ENCODE results near the gene ATRNL1.

ATRNL1 gene

DNA sequence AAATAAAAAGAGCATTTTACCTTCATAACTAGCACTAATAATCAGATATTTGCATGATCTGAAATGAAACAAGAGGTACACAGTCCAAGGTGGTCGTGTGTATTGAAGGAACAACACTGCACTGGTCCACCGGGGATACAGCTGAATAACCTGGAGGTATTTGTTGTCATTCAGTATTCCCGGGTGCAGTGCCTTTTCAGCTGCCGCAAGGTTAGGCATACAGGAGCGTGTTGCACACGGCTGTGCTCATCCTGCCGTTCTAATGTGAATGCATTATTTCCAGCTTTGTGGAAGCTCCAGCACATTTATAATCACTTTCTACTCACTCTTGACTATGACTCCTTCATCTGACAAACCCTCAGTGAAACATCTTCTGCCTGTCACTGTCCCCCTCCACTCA is 802.0 kb downstream of the ATRNL1 start:
- no peak for DNase-seq (ENCODE audit: low read depth in 2 of 2)

- no peak for DNase-seq (ENCODE audit: low read depth in 2 of 2)
These were observed 805.1 kb downstream of the ATRNL1 start for GRCh38 chr10:115898242-115898641.

DNA sequence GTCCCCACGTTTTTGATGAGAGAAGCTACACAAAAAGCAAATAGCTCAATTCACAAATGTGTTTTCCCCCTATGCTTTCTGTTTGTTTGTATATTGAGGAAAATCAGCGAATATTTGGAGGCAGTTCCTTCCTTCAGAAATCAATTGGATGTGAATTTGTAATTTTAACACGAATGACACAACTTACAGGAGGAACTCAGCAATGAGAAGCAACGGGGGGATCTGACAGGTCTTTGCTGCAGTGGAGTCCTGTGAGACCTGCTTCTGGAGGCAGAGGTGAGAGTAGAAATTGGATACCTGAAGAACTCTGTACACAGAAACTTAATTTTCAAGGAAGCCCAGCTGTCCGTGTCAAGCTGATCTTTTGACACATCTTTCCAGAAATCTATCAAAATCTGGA is 809.4 kb downstream of the ATRNL1 start:
- no peak for DNase-seq (ENCODE audit: low read depth in 2 of 2)

DNA sequence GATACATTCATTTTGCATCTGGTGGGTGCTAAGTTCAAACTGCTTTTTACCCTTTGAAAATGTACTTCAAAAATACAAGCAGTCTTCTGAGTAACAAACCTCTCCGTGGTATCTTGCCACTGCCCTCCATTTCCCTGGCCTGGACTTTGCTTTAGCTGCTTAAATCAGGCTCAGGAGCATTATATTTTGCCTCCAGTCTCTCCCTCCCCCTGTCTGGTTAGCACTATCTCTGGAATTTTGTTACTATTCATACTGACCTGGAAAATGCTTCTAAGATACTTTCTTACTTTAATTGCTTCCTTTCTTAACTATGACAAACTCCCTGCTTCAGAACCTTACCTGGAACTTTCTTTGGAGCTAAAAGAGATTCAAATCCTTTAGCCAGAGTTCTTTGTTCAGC is 810.0 kb downstream of the ATRNL1 start:
- DNase-seq (ENCODE audit: low read depth in 2 of 2) = no peak

DNA sequence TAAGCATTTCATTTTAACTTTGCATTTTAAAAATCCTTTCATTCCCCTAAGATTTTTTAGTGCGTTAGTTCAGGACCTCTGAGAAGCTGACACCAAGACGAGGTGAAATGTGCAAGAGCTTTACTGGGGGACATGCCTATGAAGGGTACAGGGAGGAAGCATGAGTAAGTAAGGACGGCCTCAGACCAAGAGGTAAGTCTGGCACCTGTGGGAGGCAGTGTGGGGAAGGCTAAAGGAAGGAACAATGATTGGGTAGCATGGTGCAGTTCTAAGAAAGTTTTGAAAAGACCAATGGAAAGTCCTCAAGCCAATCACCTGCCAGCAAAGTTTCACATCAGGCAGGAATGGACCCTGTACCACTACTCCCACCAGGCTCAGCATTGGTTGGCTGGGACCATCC is 810.7 kb downstream of the ATRNL1 start:
- no peak for DNase-seq (ENCODE audit: low read depth in 2 of 2)

DNA sequence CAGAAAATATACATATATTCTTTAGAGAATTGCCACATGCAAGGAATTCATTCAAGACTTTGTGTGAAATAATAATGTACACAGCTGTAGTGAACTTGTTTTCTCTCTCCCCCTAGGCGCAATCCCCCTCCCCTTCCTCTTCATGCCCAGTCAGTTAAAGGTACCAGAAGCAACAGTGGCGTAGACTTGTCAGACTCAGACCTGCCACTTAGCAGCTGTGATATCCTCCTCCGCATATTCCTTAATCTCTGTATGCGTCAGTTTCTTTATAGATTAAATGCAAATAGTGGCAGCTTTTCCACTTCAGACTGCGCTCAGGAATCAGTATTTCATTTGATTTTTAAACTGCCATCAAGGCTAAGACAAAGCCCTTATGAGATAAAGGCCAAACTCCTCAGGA is 815.9 kb downstream of the ATRNL1 start:
- DNase-seq (ENCODE audit: low read depth in 2 of 2) = no peak

- DNase-seq (ENCODE audit: low read depth in 2 of 2) = no peak
These were observed 817.0 kb downstream of the ATRNL1 start for GRCh38 chr10:115909962-115910731.

DNA sequence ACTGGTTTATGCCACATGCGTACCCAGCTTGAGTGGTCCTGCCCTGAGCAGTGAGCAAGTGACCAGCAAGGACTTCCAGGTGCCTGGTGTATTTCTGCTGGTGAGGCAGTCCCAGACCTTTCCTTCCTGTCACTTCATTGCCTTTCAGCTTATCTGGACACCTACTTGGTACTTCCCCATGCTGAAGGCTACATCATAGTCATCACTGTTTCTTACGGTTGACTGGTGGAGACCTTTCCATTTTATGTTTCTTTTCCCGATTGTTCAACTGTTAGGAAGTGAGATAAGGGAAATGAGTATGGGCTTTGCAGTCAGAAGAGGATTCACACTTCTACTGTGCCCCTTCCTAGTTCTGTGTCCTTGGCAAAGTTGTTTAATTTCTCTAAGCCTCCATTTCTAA is 821.3 kb downstream of the ATRNL1 start:
- no peak for DNase-seq (ENCODE audit: low read depth in 2 of 2)

DNA sequence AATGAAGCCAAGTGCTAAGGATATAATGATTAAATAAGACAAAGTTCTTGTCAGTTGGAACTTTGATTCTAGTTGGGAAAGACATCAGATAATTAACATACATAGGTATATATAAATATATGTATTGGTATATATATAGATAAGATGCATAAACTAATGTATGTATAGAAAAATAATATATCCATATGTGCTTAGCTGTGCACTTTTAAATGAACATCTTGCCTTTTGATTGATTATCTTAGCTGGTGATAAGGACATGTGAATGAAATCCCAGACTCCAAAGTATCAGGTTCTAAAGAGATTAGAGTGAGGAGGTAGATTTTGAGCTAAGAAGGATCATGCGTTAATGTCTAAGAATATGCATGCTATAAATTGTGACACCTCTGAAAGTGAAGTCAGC is 822.3 kb downstream of the ATRNL1 start:
- no peak for DNase-seq (ENCODE audit: low read depth in 2 of 2)

- DNase-seq (ENCODE audit: low read depth in 2 of 2) = no peak
These were observed 825.6 kb downstream of the ATRNL1 start for GRCh38 chr10:115918812-115919211.

- DNase-seq (ENCODE audit: low read depth in 2 of 2) = no peak
These were observed 828.6 kb downstream of the ATRNL1 start for GRCh38 chr10:115921795-115922194.

GRCh38 chr10:115931309-115931708 is 838.1 kb downstream of the ATRNL1 start:
- no peak for DNase-seq (ENCODE audit: low read depth in 2 of 2)

- DNase-seq (ENCODE audit: low read depth in 2 of 2) = no peak
These were observed 838.9 kb downstream of the ATRNL1 start for GRCh38 chr10:115932099-115932498.

DNA sequence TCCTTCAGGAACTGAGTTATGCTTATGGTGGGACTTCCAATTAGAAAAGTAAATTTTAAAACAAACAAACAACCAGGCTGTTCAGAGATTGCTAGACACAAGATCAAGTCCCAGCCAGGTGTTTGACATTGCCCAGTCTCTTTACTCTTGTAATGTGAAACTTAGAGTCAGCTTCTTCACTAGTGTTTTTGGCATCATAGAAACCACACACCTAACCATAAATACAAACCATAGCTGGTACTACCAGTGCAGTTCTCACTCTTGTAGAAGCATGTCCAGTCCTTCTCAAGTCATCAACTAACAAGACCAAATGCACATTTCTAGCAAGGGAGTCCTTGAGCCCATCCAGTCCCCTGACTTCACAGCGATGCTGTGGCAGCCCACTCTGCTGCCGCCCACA is 839.9 kb downstream of the ATRNL1 start:
- no peak for DNase-seq (ENCODE audit: low read depth in 2 of 2)

GRCh38 chr10:115935731-115936130 is 842.6 kb downstream of the ATRNL1 start:
- DNase-seq (ENCODE audit: low read depth in 2 of 2) = no peak

GRCh38 chr10:115936926-115937767 is 844.0 kb downstream of the ATRNL1 start:
- DNase-seq (ENCODE audit: low read depth in 2 of 2) = no peak

DNA sequence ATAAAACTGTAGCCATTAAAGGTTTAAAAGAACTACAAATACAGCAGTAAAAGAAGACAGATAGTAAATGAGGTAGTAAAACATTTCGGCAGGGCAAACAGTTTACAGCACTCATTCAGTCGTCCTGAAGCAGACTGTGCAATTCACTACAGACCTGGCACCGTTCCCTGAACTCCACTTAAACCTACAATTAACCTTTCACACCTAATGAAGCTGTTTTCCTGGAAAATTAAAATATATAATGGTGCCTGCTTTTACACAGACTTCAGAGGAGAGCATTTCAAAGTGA is 844.5 kb downstream of the ATRNL1 start:
- DNase-seq (ENCODE audit: low read depth in 2 of 2) = no peak

- no peak for DNase-seq (ENCODE audit: low read depth in 2 of 2)
These were observed 846.1 kb downstream of the ATRNL1 start for GRCh38 chr10:115939101-115939854.

DNA sequence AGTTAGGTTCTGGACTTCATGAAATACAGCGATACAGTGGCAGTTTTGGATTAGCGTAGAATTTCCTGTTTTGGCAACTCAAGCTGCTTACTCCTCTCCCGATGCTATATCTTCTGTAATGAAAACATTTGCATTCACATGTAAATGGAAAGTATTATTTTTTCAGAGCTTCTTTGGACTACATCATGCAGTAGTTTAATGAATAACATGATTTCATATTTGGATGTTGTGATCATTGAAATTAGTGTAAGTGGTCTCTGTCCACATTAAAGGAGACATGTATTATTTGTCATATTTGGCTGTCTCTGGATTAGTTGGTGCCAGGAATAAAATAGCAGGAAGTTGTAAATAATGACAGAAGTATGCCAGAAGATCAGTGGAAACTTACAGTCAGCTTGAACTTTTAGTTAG is 848.2 kb downstream of the ATRNL1 start:
- no peak for DNase-seq (ENCODE audit: low read depth in 2 of 2)

- no peak for DNase-seq (ENCODE audit: low read depth in 2 of 2)
These were observed 848.9 kb downstream of the ATRNL1 start for GRCh38 chr10:115942101-115942500.

DNA sequence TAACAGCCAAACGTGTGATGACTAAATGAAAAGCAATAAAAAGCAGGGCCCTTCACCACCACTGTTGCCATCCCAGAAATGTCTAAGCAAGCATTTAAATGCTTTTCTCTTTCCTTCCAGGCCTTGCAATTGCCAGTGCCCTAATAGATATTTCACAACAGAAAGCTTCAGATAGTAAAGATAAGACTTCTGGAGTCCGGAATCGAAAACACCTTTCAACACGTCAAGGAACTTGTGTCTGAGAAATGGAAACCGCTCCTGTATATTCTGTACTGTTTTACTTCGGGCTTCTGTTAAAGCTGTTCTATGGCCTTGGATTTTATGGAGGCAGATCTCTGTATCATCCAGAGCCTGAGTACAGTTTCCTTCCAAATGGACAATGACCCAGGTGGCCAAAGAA is 851.4 kb downstream of the ATRNL1 start:
- DNase-seq (ENCODE audit: low read depth in 2 of 2) = no peak

GRCh38 chr10:115945701-115946445 is 852.7 kb downstream of the ATRNL1 start:
- DNase-seq (ENCODE audit: low read depth in 2 of 2) = no peak

Data from stimulated activated CD4-positive, alpha-beta T cell treated with anti-CD3 and anti-CD28 coated beads, Interleukin-12 subunit alpha, Interleukin-12 subunit beta, amount 100 ng/mL, for 24 hours (primary cell).